ENCODE measurements around the gene MRC2.

MRC2 gene

GRCh38 chr17:62712171-62712581 is 84.7 kb downstream of the MRC2 start (continued):
- no peak for TF ChIP-seq TSHZ2 (CRISPR knock-in tag; IDR thresholded peaks at IDR 0.05)
- no peak for TF ChIP-seq ZNF8 (CRISPR knock-in tag; IDR thresholded peaks at IDR 0.05)
- TF ChIP-seq ZFP30 (CRISPR knock-in tag; IDR thresholded peaks at IDR 0.05) = no peak
- TF ChIP-seq RARB (CRISPR knock-in tag; IDR thresholded peaks at IDR 0.05) = no peak
- TF ChIP-seq, protein P1, sequence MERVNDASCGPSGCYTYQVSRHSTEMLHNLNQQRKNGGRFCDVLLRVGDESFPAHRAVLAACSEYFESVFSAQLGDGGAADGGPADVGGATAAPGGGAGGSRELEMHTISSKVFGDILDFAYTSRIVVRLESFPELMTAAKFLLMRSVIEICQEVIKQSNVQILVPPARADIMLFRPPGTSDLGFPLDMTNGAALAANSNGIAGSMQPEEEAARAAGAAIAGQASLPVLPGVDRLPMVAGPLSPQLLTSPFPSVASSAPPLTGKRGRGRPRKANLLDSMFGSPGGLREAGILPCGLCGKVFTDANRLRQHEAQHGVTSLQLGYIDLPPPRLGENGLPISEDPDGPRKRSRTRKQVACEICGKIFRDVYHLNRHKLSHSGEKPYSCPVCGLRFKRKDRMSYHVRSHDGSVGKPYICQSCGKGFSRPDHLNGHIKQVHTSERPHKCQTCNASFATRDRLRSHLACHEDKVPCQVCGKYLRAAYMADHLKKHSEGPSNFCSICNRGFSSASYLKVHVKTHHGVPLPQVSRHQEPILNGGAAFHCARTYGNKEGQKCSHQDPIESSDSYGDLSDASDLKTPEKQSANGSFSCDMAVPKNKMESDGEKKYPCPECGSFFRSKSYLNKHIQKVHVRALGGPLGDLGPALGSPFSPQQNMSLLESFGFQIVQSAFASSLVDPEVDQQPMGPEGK (CRISPR knock-in tag; IDR thresholded peaks at IDR 0.05; ENCODE audit: borderline replicate concordance) = no peak
- no peak for TF ChIP-seq TCF4 (CRISPR knock-in tag; IDR thresholded peaks at IDR 0.05; ENCODE audit: borderline replicate concordance)
- no peak for TF ChIP-seq TOX (CRISPR knock-in tag; IDR thresholded peaks at IDR 0.05; ENCODE audit: borderline replicate concordance)
- TF ChIP-seq CSDC2 (CRISPR knock-in tag; IDR thresholded peaks at IDR 0.05) = no peak
- no peak for TF ChIP-seq GLIS3 (CRISPR knock-in tag; IDR thresholded peaks at IDR 0.05)
- no peak for TF ChIP-seq CREB5 (CRISPR knock-in tag; IDR thresholded peaks at IDR 0.05; ENCODE audit: low read depth)
- TF ChIP-seq SNAI2 (CRISPR knock-in tag; IDR thresholded peaks at IDR 0.05) = no peak

DNA sequence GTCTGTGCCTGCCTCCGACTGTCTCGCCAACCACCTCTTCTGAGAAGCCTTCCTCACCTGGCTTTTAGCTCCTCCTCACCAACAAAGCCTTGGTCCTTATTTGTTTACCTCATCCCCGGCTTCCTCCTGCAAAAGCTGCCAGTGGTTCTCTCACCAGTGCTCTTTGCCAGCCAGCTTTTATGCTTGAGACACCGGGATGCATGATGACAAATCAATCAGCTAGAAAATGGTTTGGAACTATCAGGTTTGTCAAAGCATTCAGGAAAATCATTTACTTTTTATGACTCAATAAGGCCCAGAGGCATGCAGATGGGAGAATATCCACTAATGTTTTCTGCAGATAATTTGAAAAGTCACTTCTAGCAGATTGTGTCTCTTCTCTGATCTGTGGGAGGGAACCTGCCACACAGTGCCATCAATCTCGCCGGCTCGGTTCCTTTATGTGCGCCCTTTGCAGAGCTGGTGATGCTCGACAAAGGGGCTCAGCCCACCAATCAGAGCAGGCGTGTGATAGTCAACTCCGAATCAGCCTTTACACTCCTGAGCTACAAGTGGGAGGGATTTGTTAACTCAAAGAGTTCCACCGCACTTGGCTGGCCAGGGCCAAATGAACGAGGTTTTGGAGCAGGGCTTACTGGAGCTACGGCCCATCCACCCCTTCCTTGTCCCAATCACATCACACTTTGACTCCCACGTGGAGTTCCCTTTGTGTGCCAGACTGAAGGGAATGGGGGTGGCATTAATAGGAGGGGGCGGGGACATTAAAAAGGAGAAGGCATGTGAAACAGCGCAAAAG is 85.8 kb downstream of the MRC2 start:
- TF ChIP-seq OSR1 (CRISPR knock-in tag; IDR thresholded peaks at IDR 0.05) = no peak
- TF ChIP-seq PPARA (CRISPR knock-in tag; IDR thresholded peaks at IDR 0.05; ENCODE audit: borderline replicate concordance) = no peak
- no peak for TF ChIP-seq BACH2 (CRISPR knock-in tag; IDR thresholded peaks at IDR 0.05; ENCODE audit: borderline replicate concordance)
- no peak for TF ChIP-seq ZNF70 (CRISPR knock-in tag; IDR thresholded peaks at IDR 0.05)
- TF ChIP-seq GLIS3 (CRISPR knock-in tag; IDR thresholded peaks at IDR 0.05) = no peak
- TF ChIP-seq ZFP3 (CRISPR knock-in tag; IDR thresholded peaks at IDR 0.05) = no peak
- TF ChIP-seq RARB (CRISPR knock-in tag; IDR thresholded peaks at IDR 0.05) = no peak
- TF ChIP-seq ZNF8 (CRISPR knock-in tag; IDR thresholded peaks at IDR 0.05) = no peak
- TF ChIP-seq SNAI2 (CRISPR knock-in tag; IDR thresholded peaks at IDR 0.05) = no peak
- TF ChIP-seq CSDC2 (CRISPR knock-in tag; IDR thresholded peaks at IDR 0.05) = no peak
- no peak for TF ChIP-seq ESRRG (CRISPR knock-in tag; IDR thresholded peaks at IDR 0.05)
- no peak for TF ChIP-seq TOX (CRISPR knock-in tag; IDR thresholded peaks at IDR 0.05; ENCODE audit: borderline replicate concordance)
- TF ChIP-seq, protein P1 (CRISPR knock-in tag; IDR thresholded peaks at IDR 0.05; ENCODE audit: borderline replicate concordance) = no peak
- TF ChIP-seq ZFP30 (CRISPR knock-in tag; IDR thresholded peaks at IDR 0.05) = no peak
- no peak for TF ChIP-seq ARNTL (CRISPR knock-in tag; IDR thresholded peaks at IDR 0.05; ENCODE audit: borderline replicate concordance, low read depth)
- TF ChIP-seq, protein P2, sequence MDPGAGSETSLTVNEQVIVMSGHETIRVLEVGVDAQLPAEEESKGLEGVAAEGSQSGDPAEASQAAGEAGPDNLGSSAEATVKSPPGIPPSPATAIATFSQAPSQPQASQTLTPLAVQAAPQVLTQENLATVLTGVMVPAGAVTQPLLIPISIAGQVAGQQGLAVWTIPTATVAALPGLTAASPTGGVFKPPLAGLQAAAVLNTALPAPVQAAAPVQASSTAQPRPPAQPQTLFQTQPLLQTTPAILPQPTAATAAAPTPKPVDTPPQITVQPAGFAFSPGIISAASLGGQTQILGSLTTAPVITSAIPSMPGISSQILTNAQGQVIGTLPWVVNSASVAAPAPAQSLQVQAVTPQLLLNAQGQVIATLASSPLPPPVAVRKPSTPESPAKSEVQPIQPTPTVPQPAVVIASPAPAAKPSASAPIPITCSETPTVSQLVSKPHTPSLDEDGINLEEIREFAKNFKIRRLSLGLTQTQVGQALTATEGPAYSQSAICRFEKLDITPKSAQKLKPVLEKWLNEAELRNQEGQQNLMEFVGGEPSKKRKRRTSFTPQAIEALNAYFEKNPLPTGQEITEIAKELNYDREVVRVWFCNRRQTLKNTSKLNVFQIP (CRISPR knock-in tag; IDR thresholded peaks at IDR 0.05; ENCODE audit: borderline replicate concordance, low read depth) = no peak
- no peak for TF ChIP-seq TSHZ2 (CRISPR knock-in tag; IDR thresholded peaks at IDR 0.05)
- TF ChIP-seq CSRNP3 (CRISPR knock-in tag; IDR thresholded peaks at IDR 0.05) = no peak
- no peak for TF ChIP-seq CREB5 (CRISPR knock-in tag; IDR thresholded peaks at IDR 0.05; ENCODE audit: low read depth)
- no peak for ATAC-seq

Measured in SK-N-SH treated with all-trans-retinoic acid at 6 μM for 48 hours (cell line).